ENCODE results near the gene ZNF778. TPM values are rescaled to one million over a fixed set of nuclear protein-coding genes. Genes with fewer than 3 reads are reported as not detected.

Gene ZNF778
- total RNA-seq, 1 experiment from 2014 or later: 15.3 TPM

DNA sequence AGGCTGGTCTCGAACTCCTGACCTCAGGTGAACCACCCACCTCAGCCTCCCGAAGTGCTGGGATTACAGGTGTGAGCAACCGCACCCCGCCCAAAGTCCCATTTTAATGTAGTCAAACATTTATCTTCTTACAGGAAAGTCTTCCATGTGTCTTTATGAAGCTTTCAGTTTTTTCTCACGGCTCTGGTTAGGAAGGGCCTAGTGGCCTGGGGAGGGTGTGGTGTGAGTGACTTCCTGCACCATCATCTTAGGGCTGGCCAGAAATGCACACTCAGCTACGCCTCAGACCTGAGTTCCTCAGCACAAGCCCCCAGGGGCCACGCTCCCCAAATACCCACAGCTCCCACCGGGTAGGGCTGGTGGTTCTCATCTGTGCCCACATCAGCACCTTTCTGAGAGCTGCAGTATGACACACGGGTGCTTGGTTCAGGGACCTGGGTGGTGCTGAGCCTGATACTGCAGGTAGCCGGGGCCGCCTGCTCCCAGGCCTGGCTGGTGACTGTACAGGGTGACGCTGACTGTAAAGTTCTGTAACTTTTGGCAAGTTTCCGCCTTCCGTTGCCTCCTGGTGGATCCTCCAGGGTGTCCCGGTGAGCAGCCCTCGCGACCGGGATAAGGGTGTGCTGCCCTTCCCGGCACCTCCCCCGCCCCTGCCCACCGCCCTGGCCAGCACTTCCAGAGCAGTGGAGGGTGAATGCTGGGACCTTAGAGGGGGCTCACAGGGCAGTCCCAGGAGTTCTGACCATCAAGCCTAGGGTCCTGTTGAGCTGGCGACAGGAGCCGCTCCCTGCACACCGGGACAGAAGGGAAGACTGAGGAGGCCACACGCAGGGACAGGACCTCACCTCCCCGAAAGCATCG is 52.5 kb downstream of the ZNF778 start:
- TF ChIP-seq, protein P1, sequence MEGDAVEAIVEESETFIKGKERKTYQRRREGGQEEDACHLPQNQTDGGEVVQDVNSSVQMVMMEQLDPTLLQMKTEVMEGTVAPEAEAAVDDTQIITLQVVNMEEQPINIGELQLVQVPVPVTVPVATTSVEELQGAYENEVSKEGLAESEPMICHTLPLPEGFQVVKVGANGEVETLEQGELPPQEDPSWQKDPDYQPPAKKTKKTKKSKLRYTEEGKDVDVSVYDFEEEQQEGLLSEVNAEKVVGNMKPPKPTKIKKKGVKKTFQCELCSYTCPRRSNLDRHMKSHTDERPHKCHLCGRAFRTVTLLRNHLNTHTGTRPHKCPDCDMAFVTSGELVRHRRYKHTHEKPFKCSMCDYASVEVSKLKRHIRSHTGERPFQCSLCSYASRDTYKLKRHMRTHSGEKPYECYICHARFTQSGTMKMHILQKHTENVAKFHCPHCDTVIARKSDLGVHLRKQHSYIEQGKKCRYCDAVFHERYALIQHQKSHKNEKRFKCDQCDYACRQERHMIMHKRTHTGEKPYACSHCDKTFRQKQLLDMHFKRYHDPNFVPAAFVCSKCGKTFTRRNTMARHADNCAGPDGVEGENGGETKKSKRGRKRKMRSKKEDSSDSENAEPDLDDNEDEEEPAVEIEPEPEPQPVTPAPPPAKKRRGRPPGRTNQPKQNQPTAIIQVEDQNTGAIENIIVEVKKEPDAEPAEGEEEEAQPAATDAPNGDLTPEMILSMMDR (IDR thresholded peaks at IDR 0.05; ENCODE audit: unreplicated experiment): no peak
- BruUV-seq (replicated peaks): no TSS peak
- intact Hi-C loops (cut with micrococcal nuclease; ENCODE audit: unreplicated experiment): no loop called here
- H3K4me3 Mint-ChIP-seq (ENCODE audit: low read depth, unreplicated experiment): no peak overlapping the region
- H3K27ac Mint-ChIP-seq (ENCODE audit: unreplicated experiment): no peak overlapping the region
- CTCF ChIA-PET: no interaction called here
- H3K36me3 Mint-ChIP-seq (ENCODE audit: insufficient read depth, unreplicated experiment): peaks cover 90% of the 10 kb centered on the region
- H3K4me1 Mint-ChIP-seq (ENCODE audit: low read depth, unreplicated experiment): no peaks in the 10 kb centered on the region
- no peak for DNase-seq
- no peaks in the 10 kb centered on the region for H3K9me3 Mint-ChIP-seq (ENCODE audit: low read depth, unreplicated experiment)
- H3K27me3 Mint-ChIP-seq (ENCODE audit: unreplicated experiment): no peaks in the 10 kb centered on the region

DNA sequence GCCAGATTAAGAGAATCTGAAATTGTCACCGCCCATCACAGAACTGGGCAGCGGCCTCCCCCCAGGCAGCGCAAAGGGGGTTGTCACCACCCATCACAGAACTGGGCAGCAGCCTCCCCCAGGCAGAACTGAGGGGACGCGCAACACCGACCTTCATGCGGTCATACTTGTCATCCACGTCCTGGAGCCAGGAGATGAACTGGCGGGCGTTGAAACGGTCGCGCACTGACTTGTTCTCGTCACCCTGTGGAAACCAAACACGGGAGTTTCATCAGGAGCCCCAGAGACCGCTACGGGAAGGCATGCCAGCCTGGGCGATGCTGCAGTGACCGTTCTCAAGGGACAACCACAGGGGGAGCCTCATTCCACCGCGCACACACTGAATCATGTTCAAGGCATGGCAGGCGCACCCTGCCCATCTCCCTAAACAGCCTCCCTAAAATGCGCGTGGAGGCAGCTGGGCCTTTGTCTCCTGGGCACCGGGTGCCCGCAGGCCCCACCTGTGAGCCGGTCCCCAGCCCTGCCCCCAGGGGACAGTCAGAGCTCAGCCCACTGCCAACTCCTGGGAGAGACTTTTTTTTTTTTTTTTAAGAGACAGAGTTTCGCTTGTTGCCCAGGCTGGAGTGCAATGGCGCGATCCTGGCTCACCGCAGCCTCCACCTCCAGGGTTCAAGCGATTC is 53.3 kb downstream of the ZNF778 start:
- Mint-ChIP-seq H3K27me3 (ENCODE audit: unreplicated experiment) (no peaks in the 10 kb centered on the region), H3K27ac (ENCODE audit: unreplicated experiment) (no peak overlapping the region), H3K36me3 (ENCODE audit: insufficient read depth, unreplicated experiment) (peaks cover 90% of the 10 kb centered on the region), H3K9me3 (ENCODE audit: low read depth, unreplicated experiment) (no peaks in the 10 kb centered on the region), H3K4me3 (ENCODE audit: low read depth, unreplicated experiment) (no peak overlapping the region), H3K4me1 (ENCODE audit: low read depth, unreplicated experiment) (no peaks in the 10 kb centered on the region)
- BruUV-seq (replicated peaks): no TSS peak
- CTCF ChIA-PET: interaction anchor here (0.7 kb wide), 1 partner anchor 238 kb away, joined by 3 read pairs; no protein-coding TSS in a partner anchor
- intact Hi-C loops (cut with micrococcal nuclease; ENCODE audit: unreplicated experiment): no loop called here
- DNase-seq: no peak
- TF ChIP-seq, protein P1 (IDR thresholded peaks at IDR 0.05; ENCODE audit: unreplicated experiment): no peak

DNA sequence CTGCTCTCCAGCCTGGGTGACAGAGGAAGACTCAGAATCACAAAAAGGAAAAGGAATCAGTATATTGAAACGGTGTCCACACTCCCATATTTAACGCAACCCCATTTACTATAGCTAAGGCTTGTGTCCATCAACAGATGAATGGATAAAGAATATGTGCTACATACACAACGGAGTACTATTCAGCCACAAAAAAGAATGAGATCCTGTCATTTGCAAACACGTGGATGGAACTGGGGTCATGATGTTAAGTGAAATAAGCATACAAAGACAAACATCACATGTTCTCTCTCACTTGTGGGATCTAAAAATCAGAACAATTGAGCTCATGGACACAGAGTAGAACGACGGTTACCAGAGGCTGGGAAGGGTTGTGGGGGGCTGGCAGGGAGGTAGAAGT is 55.1 kb downstream of the ZNF778 start:
- BruUV-seq (replicated peaks): no TSS peak
- intact Hi-C loops (cut with micrococcal nuclease; ENCODE audit: unreplicated experiment): no loop called here
- TF ChIP-seq, protein P1 (IDR thresholded peaks at IDR 0.05; ENCODE audit: unreplicated experiment): no peak
- H3K27me3 Mint-ChIP-seq (ENCODE audit: unreplicated experiment): no peaks in the 10 kb centered on the region
- DNase-seq: no peak
- H3K4me1 Mint-ChIP-seq (ENCODE audit: low read depth, unreplicated experiment): no peaks in the 10 kb centered on the region
- no peaks in the 10 kb centered on the region for H3K9me3 Mint-ChIP-seq (ENCODE audit: low read depth, unreplicated experiment)
- no peak overlapping the region for H3K4me3 Mint-ChIP-seq (ENCODE audit: low read depth, unreplicated experiment)
- CTCF ChIA-PET: interaction anchor here (0.7 kb wide), 1 partner anchor 405 kb away, joined by 3 read pairs; no protein-coding TSS in a partner anchor
- peaks cover 80% of the 10 kb centered on the region for H3K36me3 Mint-ChIP-seq (ENCODE audit: insufficient read depth, unreplicated experiment)
- H3K27ac Mint-ChIP-seq (ENCODE audit: unreplicated experiment): no peak overlapping the region

DNA sequence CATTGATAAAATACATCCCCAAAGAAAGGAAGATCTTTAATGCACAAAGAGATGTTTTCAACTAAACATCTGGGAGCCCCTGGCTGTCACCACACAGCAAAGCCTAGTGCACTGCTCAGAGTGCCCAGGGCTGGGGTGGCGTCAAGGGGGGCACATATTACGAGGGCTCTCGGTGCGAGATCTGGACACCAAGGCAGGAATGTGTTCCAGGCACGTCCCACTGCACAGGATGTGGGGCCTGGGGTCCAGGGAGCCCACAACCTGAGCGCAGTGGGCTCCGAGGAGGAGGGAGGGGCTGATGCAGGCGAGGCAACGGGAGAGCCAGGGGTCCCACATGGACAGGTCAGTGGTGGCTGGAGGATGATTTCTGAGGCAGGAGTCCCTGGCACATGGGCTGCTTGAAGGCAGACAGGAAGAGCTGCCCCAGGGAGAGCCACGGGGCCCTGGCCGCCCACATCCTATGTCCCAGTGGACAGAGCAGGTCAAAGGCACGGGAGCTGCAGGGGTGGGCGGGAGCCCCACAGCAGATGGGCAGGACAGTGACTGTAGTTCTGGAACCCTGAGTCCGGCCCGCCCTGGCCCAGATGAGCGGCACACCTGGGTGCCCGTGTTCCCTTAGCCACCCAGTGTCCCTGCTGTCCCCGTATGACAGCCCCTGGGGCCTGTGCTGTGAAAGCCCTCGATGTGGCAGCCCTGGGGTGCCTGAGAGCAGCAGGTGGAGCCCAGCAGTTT is 56.4 kb downstream of the ZNF778 start:
- CTCF ChIA-PET: no interaction called here

More for the DNA sequence above, 56.4 kb downstream of the ZNF778 start:
- no peak for DNase-seq
- Mint-ChIP-seq H3K27me3 (ENCODE audit: unreplicated experiment) (no peaks in the 10 kb centered on the region), H3K9me3 (ENCODE audit: low read depth, unreplicated experiment) (no peaks in the 10 kb centered on the region), H3K4me1 (ENCODE audit: low read depth, unreplicated experiment) (no peaks in the 10 kb centered on the region), H3K27ac (ENCODE audit: unreplicated experiment) (no peak overlapping the region), H3K4me3 (ENCODE audit: low read depth, unreplicated experiment) (no peak overlapping the region), H3K36me3 (ENCODE audit: insufficient read depth, unreplicated experiment) (peaks cover 88% of the 10 kb centered on the region)
- intact Hi-C loops (cut with micrococcal nuclease; ENCODE audit: unreplicated experiment): no loop called here
- TF ChIP-seq, protein P1 (IDR thresholded peaks at IDR 0.05; ENCODE audit: unreplicated experiment): no peak
- BruUV-seq (replicated peaks): no TSS peak
